ENCODE results near the gene SLC12A9.

The SLC12A9 gene

DNA sequence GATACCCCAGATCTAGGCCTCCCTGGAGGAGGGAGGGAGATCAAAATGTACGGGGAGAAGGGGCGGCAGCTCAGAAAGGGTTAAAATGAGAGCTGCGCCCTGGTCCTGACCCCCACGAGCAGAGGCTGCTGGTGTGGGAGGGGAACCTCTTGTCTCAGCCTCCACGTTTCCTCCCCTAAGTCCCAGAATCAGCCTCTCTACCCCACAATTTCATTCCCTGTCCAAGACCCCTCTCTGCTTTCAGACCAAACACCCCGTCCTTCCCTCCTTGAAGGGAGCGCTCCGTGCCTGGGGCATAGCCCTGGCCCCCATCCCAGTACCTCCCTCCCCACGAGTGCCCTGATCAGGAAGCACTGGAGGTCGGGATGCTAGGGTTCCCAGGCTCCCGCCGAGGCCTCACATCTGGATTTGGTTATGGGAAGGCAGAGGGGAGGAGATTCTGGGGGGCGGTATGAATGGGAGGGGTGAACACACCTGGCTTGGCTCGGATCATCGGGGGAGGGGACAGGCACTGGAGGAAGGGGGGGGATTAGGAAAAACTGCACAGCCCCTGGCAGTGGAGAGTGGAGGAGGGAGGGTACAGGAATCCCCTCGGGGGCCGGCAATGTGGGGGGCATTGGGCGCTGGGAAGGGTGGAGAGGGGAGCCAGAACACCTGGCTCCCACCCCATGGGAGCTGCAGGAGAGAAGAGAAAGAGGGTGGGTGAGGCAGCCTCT is 27.9 kb upstream of the SLC12A9 start:
- Histone ChIP-seq H4K20me1 (ENCODE audit: insufficient read depth, low read length) (no peaks in the 10 kb centered on the region), H3K9ac (ENCODE audit: low read length) (no peak overlapping the region), H3K9me2 (replicated peaks; ENCODE audit: insufficient read depth, low read length) (no peaks in the 10 kb centered on the region), H3K36me3 (replicated peaks; ENCODE audit: insufficient read depth, low read length) (no peaks in the 10 kb centered on the region), H3K4me1 (ENCODE audit: low read length) (no peaks in the 10 kb centered on the region), H3K4me2 (ENCODE audit: low read depth, low read length) (no peak overlapping the region), H3K27ac (ENCODE audit: low read length) (no peak overlapping the region), H2AFZ (ENCODE audit: low read length) (no peak overlapping the region), H3K4me3 (ENCODE audit: low read length) (no peak overlapping the region), H3K9me3 (replicated peaks; ENCODE audit: insufficient read depth, low read length) (no peaks in the 10 kb centered on the region), H3K79me2 (ENCODE audit: low read length) (no peaks in the 10 kb centered on the region), H3K27me3 (replicated peaks; ENCODE audit: insufficient read depth, low read length) (peaks cover 87% of the 10 kb centered on the region), H3F3A (ENCODE audit: insufficient read depth, low read length) (no peaks in the 10 kb centered on the region)
- no peak for TF ChIP-seq EZH2 (optimal IDR thresholded peaks at IDR 0.05; ENCODE audit: low read depth, low read length)
- TF ChIP-seq, protein P1, sequence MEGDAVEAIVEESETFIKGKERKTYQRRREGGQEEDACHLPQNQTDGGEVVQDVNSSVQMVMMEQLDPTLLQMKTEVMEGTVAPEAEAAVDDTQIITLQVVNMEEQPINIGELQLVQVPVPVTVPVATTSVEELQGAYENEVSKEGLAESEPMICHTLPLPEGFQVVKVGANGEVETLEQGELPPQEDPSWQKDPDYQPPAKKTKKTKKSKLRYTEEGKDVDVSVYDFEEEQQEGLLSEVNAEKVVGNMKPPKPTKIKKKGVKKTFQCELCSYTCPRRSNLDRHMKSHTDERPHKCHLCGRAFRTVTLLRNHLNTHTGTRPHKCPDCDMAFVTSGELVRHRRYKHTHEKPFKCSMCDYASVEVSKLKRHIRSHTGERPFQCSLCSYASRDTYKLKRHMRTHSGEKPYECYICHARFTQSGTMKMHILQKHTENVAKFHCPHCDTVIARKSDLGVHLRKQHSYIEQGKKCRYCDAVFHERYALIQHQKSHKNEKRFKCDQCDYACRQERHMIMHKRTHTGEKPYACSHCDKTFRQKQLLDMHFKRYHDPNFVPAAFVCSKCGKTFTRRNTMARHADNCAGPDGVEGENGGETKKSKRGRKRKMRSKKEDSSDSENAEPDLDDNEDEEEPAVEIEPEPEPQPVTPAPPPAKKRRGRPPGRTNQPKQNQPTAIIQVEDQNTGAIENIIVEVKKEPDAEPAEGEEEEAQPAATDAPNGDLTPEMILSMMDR (IDR thresholded peaks at IDR 0.05; ENCODE audit: low read length): no peak
- DNase-seq: no peak

DNA sequence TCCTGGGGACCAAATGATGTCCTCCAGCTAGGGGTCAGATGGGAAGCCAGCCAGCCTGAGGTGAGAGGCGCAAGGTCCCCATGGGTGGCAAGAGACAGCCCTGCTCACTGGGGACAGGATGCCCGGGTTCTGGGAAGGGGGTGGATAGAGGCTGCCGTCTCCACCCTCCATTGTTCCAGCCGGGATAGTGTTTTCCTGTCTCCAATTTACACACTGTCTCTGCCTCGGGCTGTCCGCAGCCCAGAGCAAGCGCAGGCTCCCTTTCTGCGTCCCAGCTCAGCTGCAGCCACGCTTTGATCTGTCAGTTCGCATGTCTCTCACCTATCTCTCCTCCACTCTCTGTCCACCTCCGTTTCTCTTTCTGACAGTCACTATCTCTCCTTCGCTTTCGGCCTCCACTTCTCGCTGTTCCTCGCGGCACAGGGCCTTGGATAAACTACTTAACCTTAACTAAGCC is 27.3 kb upstream of the SLC12A9 start:
- Histone ChIP-seq H3K36me3 (replicated peaks; ENCODE audit: insufficient read depth, low read length) (no peaks in the 10 kb centered on the region), H3F3A (ENCODE audit: insufficient read depth, low read length) (no peaks in the 10 kb centered on the region), H3K4me1 (ENCODE audit: low read length) (no peaks in the 10 kb centered on the region), H3K9ac (ENCODE audit: low read length) (no peak overlapping the region), H3K9me2 (replicated peaks; ENCODE audit: insufficient read depth, low read length) (no peaks in the 10 kb centered on the region), H3K27ac (ENCODE audit: low read length) (no peak overlapping the region), H3K79me2 (ENCODE audit: low read length) (no peaks in the 10 kb centered on the region), H3K4me3 (ENCODE audit: low read length) (no peak overlapping the region), H3K9me3 (replicated peaks; ENCODE audit: insufficient read depth, low read length) (no peaks in the 10 kb centered on the region), H4K20me1 (ENCODE audit: insufficient read depth, low read length) (no peaks in the 10 kb centered on the region), H2AFZ (ENCODE audit: low read length) (no peak overlapping the region), H3K4me2 (ENCODE audit: low read depth, low read length) (no peak overlapping the region), H3K27me3 (replicated peaks; ENCODE audit: insufficient read depth, low read length) (peaks cover 84% of the 10 kb centered on the region)
- TF ChIP-seq, protein P1 (IDR thresholded peaks at IDR 0.05; ENCODE audit: low read length): no peak
- TF ChIP-seq EZH2 (optimal IDR thresholded peaks at IDR 0.05; ENCODE audit: low read depth, low read length) (no peak), EZH2phosphoT487 (IDR thresholded peaks at IDR 0.05; ENCODE audit: low read length) (no peak)
- DNase-seq: no peak

DNA sequence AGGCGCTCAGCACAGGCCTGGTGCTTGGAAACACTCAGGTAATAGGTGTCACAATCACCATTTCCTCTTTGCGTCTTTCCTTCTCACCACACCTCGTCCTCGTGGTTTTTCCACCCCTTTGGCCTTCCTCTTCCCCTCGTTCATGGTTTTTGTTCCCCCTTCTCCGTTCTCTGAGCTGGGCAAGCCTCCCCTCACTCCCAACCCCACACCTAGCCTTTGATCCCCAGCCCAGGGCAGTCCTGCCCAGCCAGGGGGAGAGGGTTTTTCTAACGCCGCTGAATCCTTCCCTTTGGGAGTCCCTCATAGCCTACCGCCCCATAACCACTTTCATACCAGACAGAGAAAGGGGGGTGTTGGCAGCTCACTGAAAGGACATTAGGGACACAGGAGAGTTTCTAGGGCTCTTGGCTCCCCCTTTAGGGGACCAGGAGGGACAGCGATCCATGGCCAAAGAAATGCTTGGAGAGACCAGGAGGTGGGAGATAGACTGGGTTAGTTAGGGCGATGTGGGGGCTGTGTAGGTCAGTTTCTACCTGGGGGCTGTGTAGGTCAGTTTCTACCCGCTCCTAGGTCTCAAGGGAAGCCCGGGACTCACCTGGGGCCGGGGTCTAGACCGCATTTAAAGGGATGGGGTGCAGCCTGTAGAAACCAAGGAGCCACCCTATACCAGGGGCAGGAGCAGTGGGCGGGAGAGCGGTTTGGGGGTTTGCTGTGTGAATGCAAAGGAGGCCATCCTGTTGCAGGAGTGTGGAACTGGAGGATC is 26.6 kb upstream of the SLC12A9 start:
- Histone ChIP-seq H3K4me3 (ENCODE audit: low read length) (no peak overlapping the region), H3K4me2 (ENCODE audit: low read depth, low read length) (no peak overlapping the region)

More for the DNA sequence above, 26.6 kb upstream of the SLC12A9 start:
- Histone ChIP-seq H3K4me1 (ENCODE audit: low read length) (no peaks in the 10 kb centered on the region), H3K79me2 (ENCODE audit: low read length) (no peaks in the 10 kb centered on the region), H3K27me3 (replicated peaks; ENCODE audit: insufficient read depth, low read length) (peaks cover 84% of the 10 kb centered on the region), H3K9me3 (replicated peaks; ENCODE audit: insufficient read depth, low read length) (no peaks in the 10 kb centered on the region), H4K20me1 (ENCODE audit: insufficient read depth, low read length) (no peaks in the 10 kb centered on the region), H3K9ac (ENCODE audit: low read length) (no peak overlapping the region), H3K9me2 (replicated peaks; ENCODE audit: insufficient read depth, low read length) (no peaks in the 10 kb centered on the region), H2AFZ (ENCODE audit: low read length) (no peak overlapping the region), H3F3A (ENCODE audit: insufficient read depth, low read length) (no peaks in the 10 kb centered on the region), H3K36me3 (replicated peaks; ENCODE audit: insufficient read depth, low read length) (no peaks in the 10 kb centered on the region), H3K27ac (ENCODE audit: low read length) (no peak overlapping the region)
- TF ChIP-seq EZH2 (optimal IDR thresholded peaks at IDR 0.05; ENCODE audit: low read depth, low read length) (no peak), EZH2phosphoT487 (IDR thresholded peaks at IDR 0.05; ENCODE audit: low read length) (no peak)
- TF ChIP-seq, protein P1 (IDR thresholded peaks at IDR 0.05; ENCODE audit: low read length): no peak
- DNase-seq: no peak

Measured in MM.1S (cell line).